Dedifferentiated amniotic fluid mesenchymal stem cell (primary cell): ENCODE results near the gene NTN1.
"Not testable (repeated sequence)": the region's sequence is repeated elsewhere in the genome, so short reads cannot be mapped to it uniquely, and the experiment has no call there.

Experiments
- DNase-seq: peaks from one replicate; pipeline ENCODE4 v3.0.0-alpha.2; 2016; ENCODE audit errors: extremely low spot score

NTN1 gene

GRCh38 chr17:9244066-9245052 lies 223.0 kb downstream of the NTN1 start:
- DNase-seq, result peak; percentile 63

GRCh38 chr17:9247401-9247938 lies 226.2 kb downstream of the NTN1 start:
- no peak for DNase-seq

DNA sequence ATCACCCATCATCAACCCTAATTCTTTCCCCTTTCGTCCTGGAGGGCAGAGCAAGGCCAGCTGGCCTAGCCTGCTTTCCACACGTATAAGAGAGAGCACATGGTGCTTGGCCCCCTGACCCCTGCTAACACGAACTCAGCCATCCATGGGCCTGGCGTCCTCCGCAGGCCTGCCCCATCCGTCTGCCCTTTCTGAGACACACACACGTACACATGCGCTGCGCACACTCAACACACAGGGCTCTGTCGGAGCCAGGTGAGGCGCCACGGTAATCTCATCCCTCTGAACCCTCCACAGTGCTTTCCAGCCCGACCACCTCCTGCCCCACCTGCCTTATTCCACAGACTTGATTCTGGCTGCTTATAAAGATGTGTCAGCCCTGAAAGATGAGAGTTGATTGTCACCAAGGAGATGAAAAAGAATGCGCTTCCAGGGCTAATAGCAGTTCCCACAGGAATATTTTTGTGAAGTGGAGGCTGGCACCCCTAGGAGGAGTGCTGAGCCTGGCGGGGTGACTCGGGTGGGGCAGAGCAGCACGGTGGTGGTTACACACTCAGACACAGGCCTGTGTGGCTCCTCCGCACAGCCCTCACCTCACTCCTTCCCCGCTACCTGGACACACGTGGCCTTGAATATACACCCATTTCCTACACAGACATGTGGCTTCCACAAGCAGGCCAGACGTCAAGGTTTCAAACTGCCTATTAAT lies 228.1 kb downstream of the NTN1 start:
- no peak for DNase-seq

DNA sequence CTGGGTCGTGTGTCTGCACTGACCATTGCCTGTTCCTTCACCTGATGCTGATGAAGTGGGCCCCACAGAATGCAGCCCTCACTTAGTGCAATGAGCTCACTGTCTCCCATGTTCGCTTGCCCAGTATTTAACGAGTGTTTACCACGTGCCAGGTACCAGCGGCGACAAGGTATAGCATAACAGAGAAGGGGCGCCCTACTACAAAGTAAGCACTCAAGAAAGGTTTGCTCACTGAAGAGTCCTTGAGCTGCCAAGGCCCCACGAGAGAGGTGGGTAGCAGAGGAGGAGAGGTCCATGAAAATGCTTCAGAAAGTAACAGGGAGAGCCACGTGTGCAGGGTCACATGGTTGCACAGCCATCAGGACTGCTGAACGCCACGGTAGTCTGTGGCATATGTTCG lies 230.0 kb downstream of the NTN1 start:
- DNase-seq, result no peak

- DNase-seq, result no peak
Observed at GRCh38 chr17:9253308-9253707, 232.0 kb downstream of the NTN1 start.

- no peak for DNase-seq
Observed at GRCh38 chr17:9254841-9255240, 233.5 kb downstream of the NTN1 start.

GRCh38 chr17:9255833-9256232 lies 234.5 kb downstream of the NTN1 start:
- DNase-seq, result no peak

GRCh38 chr17:9256361-9256750 lies 235.0 kb downstream of the NTN1 start:
- DNase-seq, result no peak

GRCh38 chr17:9256751-9257629 lies 235.7 kb downstream of the NTN1 start:
- DNase-seq, result no peak

- not testable (repeated sequence) for DNase-seq
Observed at GRCh38 chr17:9257630-9257965, 236.3 kb downstream of the NTN1 start.

DNA sequence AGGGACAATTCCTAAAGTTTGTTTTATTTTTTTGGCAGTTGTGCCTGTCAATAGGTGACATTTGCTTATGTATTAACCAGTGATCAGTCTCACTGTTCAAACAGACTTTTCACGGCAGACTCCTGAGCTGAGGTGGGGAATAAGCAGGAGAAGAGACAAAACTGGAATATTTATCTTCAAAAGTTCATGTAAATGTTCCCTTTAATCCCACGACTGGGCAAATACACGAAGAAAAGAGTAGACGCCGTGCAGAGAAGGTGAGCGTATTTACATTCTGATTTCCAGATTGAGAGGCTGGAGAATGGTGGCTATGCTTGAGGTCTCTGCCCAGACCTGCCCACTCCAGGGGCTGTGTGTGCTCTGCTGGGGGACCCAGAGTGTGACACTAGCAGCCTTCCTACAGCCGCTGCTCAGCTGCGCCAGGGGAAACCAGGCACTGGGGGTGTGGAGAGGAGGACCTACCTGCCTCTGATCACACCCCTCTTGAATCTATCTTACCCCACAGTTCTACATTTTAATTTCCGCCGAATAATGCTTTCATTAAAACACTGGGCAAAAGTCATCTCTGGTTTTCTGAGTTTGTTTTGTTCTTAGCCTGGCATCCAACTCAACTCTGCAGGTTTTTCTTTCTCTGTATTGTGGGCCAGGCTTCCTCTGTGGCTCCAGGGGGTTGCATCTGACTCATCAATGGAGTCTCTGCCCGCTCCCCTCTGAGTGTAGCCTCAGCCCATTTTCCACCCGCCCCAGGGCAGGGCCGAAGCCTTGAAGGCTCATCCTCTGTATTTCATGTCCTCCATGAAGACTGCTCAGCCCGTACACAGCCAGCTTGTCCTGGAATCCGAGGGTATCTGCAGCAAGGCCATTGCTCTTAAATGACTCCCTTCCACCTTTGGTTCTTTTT lies 237.1 kb downstream of the NTN1 start:
- DNase-seq, result no peak

DNA sequence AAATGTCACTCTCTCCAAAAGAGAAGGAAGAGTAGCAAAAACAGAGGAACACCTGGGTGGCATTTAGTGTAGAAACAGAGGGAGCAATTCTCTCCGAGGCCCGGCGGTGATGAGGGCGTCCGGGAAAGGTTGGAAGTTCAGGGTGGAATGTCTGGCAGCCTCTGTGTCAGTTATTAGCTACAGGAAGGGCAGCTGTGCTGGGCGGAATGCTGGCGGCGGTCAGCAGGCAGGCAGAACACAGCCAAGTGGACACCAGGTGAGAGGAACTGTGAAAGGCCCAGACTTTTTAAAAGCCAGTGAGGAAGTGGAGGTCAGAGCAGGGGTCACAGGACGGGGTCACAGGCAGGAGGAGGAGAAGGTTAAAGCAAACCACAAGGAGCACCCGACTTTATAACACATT lies 238.1 kb downstream of the NTN1 start:
- no peak for DNase-seq

DNA sequence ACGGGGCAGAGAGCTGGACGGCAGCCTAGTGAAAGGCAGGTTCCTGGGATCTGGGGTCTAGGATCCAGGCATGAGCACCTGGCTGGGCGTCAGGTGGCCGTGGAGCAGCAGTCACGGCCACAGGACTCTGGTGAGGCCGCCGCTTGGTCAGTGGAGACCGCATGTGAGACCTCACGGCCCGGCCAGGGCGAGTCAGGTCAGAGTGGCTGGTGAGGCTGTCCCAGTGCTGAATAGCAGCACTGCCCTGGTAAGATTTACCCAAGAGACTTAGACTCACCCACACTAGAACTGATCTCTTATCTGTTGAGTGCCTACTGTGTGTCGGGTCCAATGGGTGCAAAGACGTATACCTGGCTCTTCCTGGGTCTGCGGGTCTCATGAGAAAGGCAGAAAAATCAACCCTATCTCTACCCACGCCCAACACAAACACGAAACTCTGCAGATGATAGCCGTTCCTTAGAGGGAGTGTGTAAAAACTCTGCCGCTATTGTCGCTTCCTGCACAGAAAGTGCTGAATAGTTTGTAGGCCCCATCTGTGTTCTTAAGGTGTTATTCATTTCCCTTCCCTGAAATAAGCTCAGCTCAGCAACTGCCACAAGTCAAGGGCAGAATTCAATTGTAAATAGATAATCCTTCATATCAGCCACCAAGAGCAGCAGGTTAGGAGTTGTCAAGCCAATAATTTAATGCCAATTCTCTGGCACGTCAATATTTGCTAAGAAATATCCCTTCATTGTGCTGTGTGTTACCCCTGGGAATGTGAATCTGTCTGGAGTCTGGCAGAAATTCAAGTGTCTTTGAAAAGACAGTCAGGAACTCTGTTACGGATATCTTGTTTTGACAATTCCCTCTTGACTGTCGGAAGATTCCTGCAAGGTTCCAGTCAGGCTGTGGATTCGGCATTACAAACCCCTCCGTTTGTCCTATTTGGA lies 240.0 kb downstream of the NTN1 start:
- no peak for DNase-seq

GRCh38 chr17:9266031-9266680 lies 244.8 kb downstream of the NTN1 start:
- no peak for DNase-seq

- no peak for DNase-seq
Observed at GRCh38 chr17:9266697-9267117, 245.4 kb downstream of the NTN1 start.

DNA sequence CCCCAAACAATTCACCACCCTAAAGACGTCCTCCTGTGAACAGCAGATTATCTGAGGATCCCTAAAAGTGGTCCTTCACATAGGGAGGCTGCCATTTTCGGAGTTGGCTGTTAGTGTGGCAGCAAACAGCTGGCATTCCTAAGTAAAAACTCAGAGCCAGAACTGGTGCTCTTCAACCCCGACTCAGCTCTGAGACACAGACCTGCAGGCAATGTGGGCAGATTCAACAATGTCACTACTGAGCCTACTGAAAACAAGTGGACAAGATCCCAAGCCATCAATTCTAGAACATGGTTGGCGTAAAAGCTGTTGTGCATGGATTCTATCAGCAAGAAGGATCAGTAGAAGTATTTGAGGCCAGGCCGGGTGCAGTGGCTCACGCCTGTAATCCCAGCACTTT lies 247.2 kb downstream of the NTN1 start:
- DNase-seq, result no peak

DNA sequence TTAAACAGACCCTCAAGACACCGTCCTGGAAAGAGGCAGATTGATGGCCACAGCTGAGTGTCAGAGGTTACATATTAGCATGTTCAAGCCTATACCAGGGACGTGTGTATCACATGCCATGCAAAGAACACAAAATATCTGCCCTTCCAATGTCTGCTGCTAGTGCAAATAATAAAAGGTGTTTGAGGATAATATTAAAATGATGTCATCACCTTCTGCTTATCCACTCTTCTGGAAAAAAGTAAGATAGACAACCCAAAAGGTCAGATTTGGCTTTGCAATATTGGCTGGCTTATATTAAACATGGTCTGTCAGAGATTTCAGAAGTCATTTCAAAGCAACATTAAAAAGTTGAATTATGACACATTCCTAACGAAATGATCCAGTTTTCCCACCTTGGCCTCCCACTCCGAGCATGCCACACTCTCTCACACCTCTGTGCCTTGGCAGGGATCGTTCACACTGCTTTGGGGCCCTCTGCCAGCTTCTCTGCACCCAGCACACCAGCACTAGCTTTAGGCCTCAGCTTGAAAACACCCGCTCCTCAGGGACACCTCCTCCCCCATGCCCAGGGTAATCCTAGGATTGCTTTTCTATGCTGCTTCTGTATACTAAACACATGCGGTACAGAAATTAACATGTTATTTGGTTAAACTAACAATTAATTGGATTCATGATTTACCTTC lies 248.2 kb downstream of the NTN1 start:
- DNase-seq, result no peak

DNA sequence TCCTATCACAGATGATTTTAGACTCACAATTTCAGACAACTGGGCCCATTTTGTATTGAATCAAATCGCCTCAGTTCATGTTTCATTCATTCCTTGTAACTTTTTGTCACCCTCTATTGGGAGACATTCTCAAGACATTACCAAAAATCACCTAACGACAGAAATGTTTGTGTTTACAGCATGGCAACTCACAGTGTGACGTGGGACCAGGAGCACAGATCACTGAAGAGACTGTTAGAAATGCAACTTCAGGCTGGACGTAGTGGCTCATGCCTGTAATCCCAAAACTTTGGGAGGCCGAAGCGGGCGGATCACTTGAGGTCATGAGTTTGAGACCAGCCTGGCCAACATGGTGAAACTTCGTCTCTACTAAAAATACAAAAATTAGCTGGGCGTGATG lies 249.6 kb downstream of the NTN1 start:
- DNase-seq, result no peak

GRCh38 chr17:9271989-9272388 lies 250.7 kb downstream of the NTN1 start:
- DNase-seq, result no peak
